Limb (tissue), 2 donors: Measurements from ENCODE around the gene RRP1.
A peak's percentile ranks its signal among the peaks of the same experiment; 100 is the strongest.

Experiments used
- DNase-seq, 2 donors: peaks; one replicate each; pipeline ENCODE4 v3.0.0-alpha.2; 2016; ENCODE audit errors: extremely low spot score in 2 of 2

RRP1 gene

GRCh38 chr21:43775190-43775589 is 14.2 kb upstream of the RRP1 start:
- DNase-seq = no peak

- peak in 1 of 2 donors; percentile 43 for DNase-seq
Measured at GRCh38 chr21:43775795-43776430, 13.5 kb upstream of the RRP1 start, which contains the start of gene CSTB. Gene CSTB (minus strand): TSS chr21:43776308. CDS start chr21:43776269, 39 bp downstream.

GRCh38 chr21:43777953-43778352 is 11.4 kb upstream of the RRP1 start:
- no peak for DNase-seq

- DNase-seq = no peak
Measured at GRCh38 chr21:43778469-43779335, 10.7 kb upstream of the RRP1 start.

GRCh38 chr21:43779660-43780059 is 9.7 kb upstream of the RRP1 start:
- DNase-seq = no peak

- DNase-seq = no peak
Measured at GRCh38 chr21:43781846-43782245, 7.5 kb upstream of the RRP1 start.

- DNase-seq = no peak
Measured at GRCh38 chr21:43782431-43783097, 6.8 kb upstream of the RRP1 start.

GRCh38 chr21:43783098-43783700 is 6.2 kb upstream of the RRP1 start:
- DNase-seq = no peak

GRCh38 chr21:43785134-43785533 is 4.2 kb upstream of the RRP1 start:
- no peak for DNase-seq

- no peak for DNase-seq
Measured at GRCh38 chr21:43786300-43786806, 3.0 kb upstream of the RRP1 start.

GRCh38 chr21:43786807-43787440 is 2.5 kb upstream of the RRP1 start:
- DNase-seq = no peak

GRCh38 chr21:43790010-43790524 is 690 bp downstream of the RRP1 start:
- no peak for DNase-seq

- DNase-seq = no peak
Measured at GRCh38 chr21:43792406-43792805, 3.0 kb downstream of the RRP1 start.

- no peak for DNase-seq
Measured at GRCh38 chr21:43793243-43793642, 3.9 kb downstream of the RRP1 start.

GRCh38 chr21:43794311-43794710 is 4.9 kb downstream of the RRP1 start:
- no peak for DNase-seq

GRCh38 chr21:43794857-43795256 is 5.5 kb downstream of the RRP1 start:
- no peak for DNase-seq

GRCh38 chr21:43797415-43797814 is 8.0 kb downstream of the RRP1 start:
- DNase-seq = no peak

GRCh38 chr21:43797925-43798715 is 8.7 kb downstream of the RRP1 start:
- DNase-seq = no peak

- no peak for DNase-seq
Measured at GRCh38 chr21:43799301-43799840, 10.0 kb downstream of the RRP1 start.

- no peak for DNase-seq
Measured at GRCh38 chr21:43800124-43800523, 10.7 kb downstream of the RRP1 start.
